Panc1 (cell line): ENCODE measurements around the gene PRR13.

Experiments
- CTCF ChIP-seq: fragments of 450-650 bp; IDR thresholded peaks from 2 replicates; pipeline ENCODE4 v1.5.1; 2017; ENCODE audit warnings: mild to moderate bottlenecking
- POLR2AphosphoS5 ChIP-seq: IDR thresholded peaks from 2 replicates; pipeline ENCODE4 v1.6.1; 2012; ENCODE audit warnings: mild to moderate bottlenecking, low read depth, low read length, moderate library complexity
- REST ChIP-seq, 2 experiments: IDR thresholded peaks; 2 replicates each; pipeline ENCODE4 v1.6.1; 2011 to 2012; ENCODE audit warnings: low read depth in 2 of 2, control low read depth in 1 of 2, low read length in 1 of 2, mild to moderate bottlenecking in 1 of 2, moderate library complexity in 1 of 2; ENCODE audit not compliant: insufficient read depth in 1 of 2
- SIN3A ChIP-seq: IDR thresholded peaks from 2 replicates; pipeline ENCODE4 v1.6.1; 2012; ENCODE audit warnings: low read depth, mild to moderate bottlenecking, low read length, moderate library complexity, borderline replicate concordance; ENCODE audit not compliant: insufficient read depth

GRCh38 chr12:53467082-53467481 lies 25.5 kb downstream of the PRR13 start:
- TF ChIP-seq CTCF (no peak), SIN3A (no peak), POLR2AphosphoS5 (no peak; the same call in 1 of the 2 replicates), REST (IDR thresholded peaks at IDR 0.05; ENCODE audit: insufficient read depth in 1 of 2, low read depth in 2 of 2, low read length in 1 of 2) (no peak)
